ENCODE results near the gene MED12L. TPM values are rescaled to one million over a fixed set of nuclear protein-coding genes. Genes with fewer than 3 reads are reported as not detected.
A peak's percentile ranks its signal among the peaks of the same experiment; 100 is the strongest.
"Not testable (repeated sequence)": the region's sequence is repeated elsewhere in the genome, so short reads cannot be mapped to it uniquely, and the experiment has no call there.

The MED12L gene, protein sequence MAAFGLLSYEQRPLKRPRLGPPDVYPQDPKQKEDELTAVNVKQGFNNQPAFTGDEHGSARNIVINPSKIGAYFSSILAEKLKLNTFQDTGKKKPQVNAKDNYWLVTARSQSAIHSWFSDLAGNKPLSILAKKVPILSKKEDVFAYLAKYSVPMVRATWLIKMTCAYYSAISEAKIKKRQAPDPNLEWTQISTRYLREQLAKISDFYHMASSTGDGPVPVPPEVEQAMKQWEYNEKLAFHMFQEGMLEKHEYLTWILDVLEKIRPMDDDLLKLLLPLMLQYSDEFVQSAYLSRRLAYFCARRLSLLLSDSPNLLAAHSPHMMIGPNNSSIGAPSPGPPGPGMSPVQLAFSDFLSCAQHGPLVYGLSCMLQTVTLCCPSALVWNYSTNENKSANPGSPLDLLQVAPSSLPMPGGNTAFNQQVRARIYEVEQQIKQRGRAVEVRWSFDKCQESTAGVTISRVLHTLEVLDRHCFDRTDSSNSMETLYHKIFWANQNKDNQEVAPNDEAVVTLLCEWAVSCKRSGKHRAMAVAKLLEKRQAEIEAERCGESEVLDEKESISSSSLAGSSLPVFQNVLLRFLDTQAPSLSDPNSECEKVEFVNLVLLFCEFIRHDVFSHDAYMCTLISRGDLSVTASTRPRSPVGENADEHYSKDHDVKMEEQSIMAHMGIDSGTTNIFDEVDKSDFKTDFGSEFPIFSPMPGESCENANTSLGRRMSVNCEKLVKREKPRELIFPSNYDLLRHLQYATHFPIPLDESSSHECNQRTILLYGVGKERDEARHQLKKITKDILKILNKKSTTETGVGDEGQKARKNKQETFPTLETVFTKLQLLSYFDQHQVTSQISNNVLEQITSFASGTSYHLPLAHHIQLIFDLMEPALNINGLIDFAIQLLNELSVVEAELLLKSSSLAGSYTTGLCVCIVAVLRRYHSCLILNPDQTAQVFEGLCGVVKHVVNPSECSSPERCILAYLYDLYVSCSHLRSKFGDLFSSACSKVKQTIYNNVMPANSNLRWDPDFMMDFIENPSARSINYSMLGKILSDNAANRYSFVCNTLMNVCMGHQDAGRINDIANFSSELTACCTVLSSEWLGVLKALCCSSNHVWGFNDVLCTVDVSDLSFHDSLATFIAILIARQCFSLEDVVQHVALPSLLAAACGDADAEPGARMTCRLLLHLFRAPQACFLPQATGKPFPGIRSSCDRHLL (N-terminal part only)
- total RNA-seq: 0.48 TPM
- long read RNA-seq, partial matches to known transcripts: 0 of 3 reads
- long read RNA-seq, other reads (novel, unspliced or antisense): 3 of 3 reads

DNA sequence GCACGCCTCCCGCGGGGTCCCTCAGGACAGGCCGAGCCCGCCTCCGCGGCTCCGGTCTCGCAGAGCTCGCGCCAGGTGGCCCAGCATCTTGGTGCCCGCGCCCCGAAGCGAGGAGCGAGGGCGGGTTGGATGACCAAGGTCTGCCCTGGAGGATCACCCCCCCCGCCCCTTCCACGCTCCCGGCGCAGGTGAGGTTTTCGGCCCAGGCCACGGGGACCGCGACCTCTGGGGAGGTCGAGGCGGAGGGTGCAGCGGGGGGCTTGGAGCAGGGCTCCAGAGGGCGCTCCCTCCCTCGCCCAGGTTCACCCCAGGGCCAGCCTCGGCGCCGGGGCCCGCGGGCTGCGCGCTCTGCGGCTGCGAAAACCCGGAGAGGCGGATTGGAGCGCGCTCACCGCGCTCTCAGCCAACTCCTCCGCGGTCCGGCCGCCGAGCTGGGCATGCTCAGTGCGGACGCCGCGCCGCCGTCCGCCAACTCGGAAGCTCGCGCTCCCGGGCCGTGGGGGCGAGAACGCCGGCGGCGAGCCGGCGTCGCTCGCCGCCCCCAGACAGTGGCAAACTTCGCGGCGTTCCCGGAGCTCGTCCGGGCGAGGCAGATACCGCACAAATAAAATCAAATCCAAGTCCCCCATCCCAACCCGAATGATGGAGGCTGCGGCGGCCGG is at the start of gene MED12L:
MED12L (plus strand) TSS at position 438 of the 662 bp plus-strand sequence. CDS start 1,263 bp downstream, outside the sequence.
- DNase-seq (ENCODE audit: low spot score): peak; percentile 94

DNA sequence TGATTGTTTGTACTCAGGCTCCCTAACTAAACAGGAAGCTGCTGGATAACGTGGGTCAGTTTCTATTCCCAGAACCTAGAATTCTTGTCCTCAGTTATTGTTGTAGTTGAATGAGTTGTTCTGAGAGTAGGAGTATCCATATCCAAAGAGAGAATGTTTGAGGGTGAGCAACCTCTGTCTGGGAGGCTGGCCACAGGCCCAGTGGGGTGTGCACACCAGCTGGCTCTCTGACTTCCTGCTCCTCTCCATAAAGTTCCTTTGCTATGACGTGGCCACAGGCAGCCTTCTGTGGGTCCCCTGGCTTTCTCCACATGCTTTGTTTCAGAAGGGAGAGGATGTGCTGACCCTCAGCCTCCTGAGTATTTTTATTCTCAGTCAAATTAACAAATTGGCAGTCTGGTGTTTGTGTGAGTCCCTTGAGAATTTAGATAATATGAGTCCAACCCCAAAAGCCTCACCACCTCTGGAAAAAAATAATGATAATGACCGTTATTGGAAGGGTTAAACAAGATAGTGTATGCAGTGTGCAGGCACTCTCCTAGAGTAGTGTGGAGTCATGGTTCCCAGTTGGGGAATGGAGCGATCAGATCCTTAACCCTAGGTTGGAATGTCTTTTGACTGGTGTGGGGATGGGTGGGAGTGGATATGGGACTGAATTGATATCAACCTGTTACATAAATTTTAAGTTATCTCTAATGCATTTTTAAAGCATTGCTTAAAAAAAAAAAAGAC is 47.6 kb upstream of the MED12L start:
- no peak for DNase-seq (ENCODE audit: low spot score)

DNA sequence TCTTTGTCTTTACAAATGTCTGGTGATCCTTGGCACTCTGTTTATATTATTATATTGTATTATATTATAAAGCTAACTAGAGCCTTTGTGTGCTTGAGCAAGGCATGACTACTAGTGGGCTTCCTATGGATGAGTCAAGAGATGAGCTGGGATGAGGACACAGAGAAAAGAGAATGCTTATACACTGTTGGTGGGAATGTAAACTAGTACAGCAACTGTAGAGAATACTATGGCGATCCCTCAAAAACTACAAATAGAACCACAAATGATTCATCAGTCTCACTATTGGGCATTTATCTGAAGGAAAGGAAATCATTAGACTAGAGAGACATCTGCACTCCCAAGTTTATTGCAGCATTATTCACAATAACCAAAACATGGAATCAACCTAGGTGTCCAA is 40.8 kb upstream of the MED12L start:
- no peak for DNase-seq (ENCODE audit: low spot score)

DNA sequence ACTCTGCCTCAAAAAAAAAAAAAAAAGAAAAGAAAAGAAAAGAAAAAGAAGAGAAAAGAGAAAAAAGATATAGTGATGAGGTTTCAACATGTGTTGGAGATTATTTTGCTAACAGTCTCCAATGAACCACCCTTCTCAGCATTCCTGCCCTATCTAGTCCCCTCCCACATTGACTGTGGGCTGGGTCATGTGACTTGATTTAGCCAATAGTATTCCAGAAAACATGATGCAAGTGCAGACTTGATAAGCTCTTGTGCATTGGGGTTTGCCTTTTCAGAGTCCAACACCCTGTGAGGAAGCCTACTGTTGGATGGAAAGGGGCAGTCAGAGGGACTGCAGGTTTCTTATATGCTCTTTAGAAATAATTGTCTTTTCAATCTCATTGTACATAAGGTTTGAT is 37.8 kb upstream of the MED12L start:
- DNase-seq (ENCODE audit: low spot score): no peak

DNA sequence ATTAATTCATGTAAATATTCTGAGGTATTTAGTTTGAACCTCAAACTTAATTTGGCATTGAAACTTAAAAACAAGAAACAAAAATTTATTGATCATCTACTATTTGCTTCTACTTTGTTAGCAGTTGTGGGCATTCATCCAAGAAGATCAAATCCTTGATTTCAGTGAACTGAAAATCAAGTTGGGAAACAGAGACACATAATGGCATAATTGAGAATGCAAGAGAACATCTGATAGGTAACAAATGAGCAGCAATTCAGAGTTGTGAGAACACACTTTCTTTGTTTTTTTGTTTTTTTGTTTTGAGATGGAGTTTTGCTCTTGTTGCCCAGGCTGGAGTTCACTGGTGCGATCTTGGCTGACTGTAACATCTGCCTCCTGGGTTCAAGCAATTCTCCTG is 33.9 kb upstream of the MED12L start:
- no peak for DNase-seq (ENCODE audit: low spot score)

DNA sequence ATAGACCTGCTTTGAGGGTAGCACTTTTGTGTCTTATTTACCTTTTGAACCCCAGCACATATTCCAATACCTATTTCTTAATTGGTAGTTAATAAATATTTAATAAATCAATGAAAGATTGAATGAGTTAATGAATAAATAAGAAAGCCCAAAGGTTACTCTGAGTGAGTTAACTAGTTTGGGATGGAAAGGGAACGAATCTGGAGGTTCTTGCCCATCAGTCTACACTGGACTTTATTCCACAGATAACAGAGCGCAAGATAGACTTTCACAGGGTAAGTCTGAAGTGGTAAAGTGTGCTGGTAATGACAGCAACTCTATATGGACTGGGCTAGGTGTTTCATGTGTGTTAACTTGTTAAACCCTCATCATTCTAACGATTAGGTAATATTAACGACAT is 33.1 kb upstream of the MED12L start:
- DNase-seq (ENCODE audit: low spot score): no peak

DNA sequence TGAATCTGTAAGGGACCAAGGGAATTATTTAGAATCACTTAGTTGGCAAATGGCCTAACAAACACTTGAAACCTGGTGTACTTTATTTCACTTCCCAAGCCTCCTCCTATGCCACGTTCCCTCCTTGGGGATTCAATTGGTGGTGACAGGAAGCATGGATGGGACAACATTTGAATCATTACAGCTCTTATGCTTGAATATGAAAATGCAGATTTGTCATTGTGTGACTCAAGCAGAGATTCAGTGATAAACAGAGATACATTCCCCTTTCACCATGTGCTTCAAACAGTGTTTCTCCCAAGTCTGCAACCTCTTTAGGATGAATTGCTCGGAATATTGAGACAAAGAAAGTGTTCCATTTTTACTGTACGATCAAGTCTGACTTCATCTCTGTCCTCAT is 32.7 kb upstream of the MED12L start:
- DNase-seq (ENCODE audit: low spot score): no peak

DNA sequence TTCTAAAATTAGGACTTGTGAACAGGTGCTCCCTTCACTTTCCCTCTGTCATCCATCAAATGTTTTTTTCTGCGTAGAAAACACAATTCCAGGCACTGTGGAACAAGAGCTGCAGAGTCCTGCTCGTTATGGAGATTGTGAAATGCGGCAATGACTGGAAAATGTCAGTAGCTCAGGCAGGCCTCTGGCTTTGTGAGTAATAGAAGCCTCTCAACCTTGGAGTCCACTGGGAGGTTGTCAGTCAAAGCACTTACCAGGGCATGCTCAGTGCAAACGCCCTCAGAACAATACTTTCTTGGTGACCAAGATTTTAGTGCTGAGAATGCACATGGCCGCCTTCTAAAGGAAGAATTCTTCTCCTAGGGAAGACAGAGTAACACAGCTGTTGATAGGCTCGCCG is 26.7 kb upstream of the MED12L start:
- no peak for DNase-seq (ENCODE audit: low spot score)

DNA sequence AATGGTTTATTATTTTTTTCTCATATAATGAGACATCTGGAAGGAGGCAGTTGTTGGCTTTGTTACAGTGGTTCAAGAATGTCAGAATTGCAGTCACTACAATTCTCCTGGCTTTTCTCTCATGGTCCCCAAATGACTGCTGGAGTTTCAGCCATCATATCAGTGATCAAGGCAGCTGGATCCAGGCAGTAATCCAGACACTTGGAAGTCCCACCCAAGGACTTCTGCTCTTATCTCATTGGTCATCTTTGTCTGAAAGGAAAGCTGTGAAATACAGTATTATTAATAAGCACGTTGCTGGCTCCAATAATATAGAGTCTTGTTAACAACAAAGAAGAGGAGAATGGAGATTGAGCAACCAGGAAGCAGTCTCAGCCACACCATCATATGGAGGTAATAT is 22.9 kb upstream of the MED12L start:
- DNase-seq (ENCODE audit: low spot score): no peak

DNA sequence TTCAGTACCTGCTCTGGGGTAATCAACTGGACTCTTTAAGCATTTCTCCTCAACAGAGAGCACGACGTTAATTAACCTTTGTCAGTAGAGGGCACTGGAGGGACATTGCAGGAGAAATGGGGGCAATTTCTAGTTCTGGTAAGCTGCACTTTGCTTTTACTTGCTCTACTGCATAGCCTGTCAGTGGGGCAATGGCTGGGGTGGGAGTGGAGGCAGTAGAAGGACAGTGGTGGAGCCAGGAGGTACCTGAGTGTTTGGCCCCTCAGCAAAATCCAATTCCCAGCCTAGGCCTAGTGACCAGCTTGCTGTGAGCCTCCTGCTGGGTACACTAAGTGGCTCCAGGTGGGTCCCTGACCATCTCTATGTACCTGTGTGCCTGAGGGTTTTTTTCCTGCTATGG is 18.3 kb upstream of the MED12L start:
- DNase-seq (ENCODE audit: low spot score): no peak

DNA sequence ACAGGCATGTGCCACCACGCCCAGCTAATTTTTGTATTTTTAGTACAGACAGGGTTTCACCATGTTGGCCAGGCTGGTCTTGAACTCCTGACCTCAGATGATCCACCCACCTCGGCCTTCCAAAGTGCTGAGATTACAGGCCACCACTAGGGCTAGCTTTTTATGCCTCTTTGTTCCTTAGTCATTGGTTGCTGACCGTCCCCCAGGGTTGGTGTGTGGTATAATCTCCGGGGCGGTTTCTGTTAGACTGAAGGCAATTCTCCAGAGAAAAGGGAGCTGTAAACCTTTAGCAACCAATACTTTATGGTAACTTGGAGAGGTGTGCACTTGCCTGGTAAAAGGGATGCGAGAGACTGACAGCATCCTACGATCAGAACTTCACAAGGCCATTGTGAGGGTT is 12.6 kb upstream of the MED12L start:
- DNase-seq (ENCODE audit: low spot score): not testable (repeated sequence)

DNA sequence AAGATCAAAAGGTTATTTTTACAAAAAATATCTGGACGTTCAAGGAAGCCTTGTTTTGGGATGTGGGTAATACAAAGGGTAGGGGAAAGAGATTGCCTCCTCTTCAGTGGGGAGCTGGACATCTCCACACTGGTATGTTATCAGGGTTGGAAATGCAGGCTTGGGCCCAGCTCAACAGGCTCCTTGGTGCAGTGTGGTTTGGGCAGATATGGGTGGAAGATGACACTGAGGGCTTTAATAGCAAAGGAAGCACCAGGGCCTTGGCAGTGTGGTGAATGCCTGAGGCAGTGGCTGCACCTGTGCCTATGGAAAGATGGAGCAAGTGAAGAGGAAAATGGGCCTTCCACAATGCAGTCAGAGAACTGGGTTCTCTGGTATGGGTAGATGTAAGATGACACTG is 11.2 kb upstream of the MED12L start:
- DNase-seq (ENCODE audit: low spot score): no peak

DNA sequence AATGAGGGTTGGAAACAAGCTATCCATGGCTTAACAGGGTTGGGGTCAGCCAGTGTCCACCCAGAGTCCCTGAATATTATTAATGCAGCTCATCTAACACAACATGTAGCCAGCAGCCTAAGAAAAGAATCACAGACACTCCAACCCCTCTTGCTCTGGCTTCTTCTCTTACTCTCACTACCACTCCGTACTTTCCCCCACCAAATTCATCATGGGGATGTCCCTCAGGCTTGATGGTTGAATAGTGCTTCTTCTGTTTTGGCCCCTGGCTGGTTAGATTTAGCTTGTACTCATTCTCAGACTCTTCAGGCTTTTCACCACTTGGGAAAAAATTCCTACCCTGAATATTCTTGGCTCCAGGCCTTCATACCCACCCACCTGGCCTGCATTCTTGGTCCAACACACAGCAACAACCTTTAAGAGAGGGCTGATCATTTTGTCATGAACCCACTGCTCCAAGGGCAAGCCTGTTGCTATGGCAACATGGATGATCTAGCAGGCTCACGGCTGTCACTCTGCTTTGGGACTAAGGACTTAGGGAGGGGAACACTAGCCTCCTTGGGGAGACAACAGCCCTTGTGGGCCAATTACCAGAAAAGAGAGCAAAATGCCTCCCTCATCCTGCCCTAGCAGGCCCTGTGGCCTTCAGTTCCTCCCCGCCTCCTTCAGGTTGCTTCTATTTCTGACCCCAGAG is 9.4 kb upstream of the MED12L start:
- no peak for DNase-seq (ENCODE audit: low spot score)

DNA sequence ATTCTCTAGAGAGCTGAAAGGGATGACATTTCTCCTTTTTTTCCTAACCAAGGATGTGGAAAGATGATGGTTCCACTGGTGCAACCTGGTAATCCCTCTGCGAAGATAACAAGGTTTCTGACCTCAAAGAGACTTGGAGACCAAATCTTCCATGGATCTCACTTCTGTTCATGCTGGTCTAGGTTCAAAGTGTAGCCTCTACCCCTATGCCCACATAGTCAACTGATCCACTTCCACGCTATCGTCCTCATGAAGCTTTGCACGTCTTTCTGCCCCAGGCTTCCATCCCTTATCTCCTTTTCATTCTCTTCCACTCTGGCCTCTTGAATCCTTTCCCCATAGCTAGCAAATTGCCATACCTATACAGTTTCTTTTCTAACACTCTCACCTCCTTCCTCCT is 8.8 kb upstream of the MED12L start:
- DNase-seq (ENCODE audit: low spot score): no peak

DNA sequence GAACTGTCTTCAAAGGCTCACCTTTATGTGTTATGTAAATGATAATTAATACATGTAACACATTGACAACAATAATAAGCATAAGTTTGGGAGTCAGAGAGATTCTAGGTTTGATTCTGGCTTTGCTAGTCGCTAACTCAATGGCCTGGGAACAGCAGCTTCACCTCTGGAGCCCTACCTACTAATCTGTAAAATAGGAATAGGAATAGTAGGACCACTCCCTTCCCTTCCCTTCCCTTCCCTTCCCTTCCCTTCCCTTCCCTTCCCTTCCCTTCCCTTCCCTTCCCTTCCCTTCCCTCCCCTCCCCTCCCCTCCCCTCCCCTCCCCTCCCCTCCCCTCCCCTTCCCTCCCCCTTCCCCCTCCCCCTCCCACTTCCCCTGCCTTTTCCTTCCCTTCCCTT is 4.4 kb upstream of the MED12L start:
- not testable (repeated sequence) for DNase-seq (ENCODE audit: low spot score)

DNA sequence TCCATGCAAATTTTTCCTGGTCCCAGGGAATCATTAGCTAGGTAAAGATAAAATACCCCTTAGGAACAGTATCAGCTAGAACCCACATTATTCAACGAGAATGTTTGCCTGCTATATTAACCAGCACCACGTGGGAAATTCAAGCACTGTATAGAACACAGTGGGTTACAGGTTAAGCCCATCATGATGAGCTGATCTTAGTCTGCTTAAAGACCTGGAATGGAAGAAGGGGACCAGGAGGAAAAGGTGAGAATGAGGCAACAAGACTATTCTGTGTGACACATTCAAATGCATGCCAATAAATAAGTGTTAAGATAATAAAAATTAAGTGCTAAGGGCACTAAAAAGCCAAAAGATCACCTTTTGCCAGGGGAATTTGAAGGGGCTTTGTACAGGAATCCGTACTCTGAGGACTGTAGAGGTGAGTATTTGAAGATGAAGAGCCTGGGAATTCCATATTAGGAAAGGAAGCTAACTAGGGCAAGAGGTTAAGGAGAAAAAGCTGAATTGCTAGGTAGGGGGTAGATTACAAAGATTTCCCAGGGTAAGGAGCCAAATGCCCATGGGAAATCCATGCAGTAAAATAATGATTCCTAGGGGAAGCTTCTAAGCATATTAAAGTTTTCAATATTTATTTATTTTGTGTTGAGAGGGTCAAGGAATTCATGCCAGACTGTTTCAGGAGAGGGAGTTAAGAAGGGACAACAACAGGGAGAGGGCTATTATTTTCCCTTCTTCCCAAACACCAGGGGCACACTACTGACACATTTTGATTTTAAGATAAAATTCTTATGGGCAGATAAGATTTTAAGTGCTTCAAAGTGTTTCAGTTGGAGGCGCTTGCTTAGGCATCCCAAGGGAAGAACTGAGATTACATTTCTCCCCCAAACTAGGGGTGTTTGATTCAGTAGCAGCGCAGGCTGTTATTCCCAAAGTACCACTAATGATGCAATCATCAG is 2.3 kb upstream of the MED12L start:
- DNase-seq (ENCODE audit: low spot score): no peak

DNA sequence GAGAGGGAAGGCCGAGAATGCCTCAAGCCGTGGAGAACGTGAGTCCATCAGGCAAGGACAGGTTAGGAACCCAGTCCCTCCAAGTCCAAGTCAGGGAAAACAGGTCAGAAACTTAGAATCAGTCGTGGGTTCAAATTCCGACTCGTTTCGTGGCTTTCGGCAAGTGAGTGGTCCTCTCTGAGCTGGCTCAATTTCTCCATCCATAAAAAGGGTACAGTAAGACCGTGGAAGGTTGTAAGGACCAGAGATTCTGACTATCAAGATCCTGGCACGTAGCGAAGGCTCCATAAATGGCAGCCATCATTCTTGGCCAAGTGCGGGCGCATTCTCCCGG is 604 bp upstream of the MED12L start:
- DNase-seq (ENCODE audit: low spot score): no peak

DNA sequence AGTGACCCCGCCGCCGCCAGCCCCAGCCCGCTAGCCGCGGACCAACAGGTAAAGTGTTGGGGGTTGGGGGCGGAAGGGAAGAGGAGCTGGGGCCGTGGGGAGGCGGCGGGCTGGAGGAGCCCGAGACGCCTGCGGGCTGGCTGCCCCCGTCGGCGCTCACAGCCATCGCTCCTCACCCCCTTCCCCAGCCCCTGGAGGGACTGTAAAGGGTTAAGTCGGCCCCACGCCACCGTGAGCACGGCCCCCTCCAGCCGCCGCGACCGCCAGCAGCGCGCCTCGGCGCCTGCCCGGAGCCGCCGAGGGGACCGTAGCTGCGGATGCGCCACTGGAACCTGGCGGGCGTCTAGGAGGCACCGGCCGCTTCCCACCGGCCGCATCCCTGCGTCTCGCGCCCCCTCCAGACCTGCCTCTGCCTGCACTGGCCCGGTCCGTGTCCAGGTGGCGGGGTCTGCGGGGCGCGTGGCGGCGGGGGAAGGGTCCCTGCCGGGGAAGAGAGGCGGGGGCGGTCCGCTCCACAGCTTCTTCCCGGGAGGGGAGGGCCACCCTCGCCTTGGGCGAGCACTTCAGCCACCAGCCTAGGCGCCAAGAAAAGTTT is 522 bp downstream of the MED12L start:
- no peak for DNase-seq (ENCODE audit: low spot score)
